ENCODE data around the gene CCAR1.
A peak's percentile ranks its signal among the peaks of the same experiment; 100 is the strongest.
"Not testable (repeated sequence)": the region's sequence is repeated elsewhere in the genome, so short reads cannot be mapped to it uniquely, and the experiment has no call there.

Gene CCAR1

DNA sequence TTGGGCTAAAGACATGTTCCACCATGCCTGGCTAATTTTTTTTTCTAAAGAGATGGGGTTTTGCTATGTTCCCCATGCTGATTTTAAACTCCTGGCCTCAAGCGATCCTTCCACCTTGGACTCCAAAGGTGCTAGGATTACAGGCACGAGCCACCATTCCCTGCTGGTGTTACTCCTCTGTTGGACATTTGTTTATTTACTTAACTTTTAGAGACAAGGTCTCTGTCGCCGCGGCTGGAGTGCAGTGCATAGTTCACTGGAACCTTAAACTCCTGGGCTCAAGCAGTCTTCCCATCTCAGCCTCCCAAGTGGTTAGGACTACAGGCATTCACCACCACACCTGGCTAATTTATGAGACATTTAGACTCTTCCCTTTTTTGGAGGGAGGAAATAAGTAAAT lies 38.9 kb downstream of the CCAR1 start:
- no peak for DNase-seq (ENCODE audit: low spot score)

DNA sequence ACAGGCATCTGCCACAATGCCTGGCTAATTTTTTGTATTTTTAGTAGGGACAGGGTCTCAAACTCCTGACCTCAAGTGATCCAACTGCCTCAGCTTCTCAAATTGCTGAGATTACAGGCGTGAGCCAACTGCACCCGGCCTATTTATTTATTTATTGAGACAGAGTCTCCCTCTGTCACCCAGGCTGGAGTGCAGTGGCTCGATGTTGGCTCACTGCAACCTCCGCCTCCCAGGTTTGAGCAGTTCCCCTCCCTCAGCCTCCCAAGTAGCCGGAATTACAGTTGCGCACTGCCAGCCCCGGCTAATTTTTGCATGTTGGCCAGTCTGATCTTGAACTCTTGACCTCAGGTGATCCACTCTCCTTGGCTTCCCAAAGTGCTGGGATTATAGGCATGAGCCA lies 46.4 kb downstream of the CCAR1 start:
- not testable (repeated sequence) for DNase-seq (ENCODE audit: low spot score)

DNA sequence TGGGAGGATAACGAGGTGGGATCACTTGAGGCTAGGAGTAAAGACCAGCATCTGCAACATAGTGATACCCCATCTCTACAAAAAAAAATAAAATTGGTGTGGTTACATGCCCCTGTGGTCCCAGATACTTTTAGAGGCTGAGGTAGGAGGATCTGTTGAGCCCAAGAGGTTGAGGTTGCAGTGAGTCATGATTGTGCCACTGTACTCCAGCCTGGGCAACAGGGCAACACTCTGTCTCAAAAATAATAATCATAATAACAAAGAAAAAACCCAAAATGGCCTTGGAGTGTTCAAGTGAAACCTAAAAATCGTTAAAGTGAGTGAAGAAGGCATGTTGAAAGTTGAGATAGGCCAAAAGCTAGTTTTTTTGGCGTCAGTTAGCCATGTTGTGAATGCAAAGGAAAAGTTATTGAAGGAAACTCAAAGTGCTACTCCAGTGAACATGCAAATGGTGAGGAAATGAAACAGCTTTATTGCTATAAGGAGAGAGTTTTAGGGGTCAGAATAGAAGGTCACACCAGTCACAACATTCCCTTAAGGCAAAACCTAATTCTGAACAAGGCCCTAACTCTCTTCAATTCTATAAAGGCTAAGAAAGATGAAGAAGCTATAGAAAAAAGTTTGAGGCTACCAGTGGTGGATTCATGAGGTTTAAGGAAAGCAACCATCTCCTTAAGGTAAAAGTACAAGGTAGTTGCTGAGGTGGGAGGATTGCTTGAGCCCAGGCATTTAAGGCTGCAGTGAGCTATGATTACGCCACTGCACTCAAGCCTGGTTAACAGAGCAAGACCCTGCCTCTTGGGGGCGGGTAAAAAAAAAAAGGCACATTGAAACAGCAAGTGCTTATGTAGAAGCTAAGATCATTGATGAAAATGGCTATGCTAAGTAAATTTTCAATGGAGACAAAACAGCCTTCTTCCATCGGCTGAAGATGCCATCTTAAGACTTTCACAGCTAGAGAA lies 60.9 kb downstream of the CCAR1 start:
- no peak for DNase-seq (ENCODE audit: low spot score)

DNA sequence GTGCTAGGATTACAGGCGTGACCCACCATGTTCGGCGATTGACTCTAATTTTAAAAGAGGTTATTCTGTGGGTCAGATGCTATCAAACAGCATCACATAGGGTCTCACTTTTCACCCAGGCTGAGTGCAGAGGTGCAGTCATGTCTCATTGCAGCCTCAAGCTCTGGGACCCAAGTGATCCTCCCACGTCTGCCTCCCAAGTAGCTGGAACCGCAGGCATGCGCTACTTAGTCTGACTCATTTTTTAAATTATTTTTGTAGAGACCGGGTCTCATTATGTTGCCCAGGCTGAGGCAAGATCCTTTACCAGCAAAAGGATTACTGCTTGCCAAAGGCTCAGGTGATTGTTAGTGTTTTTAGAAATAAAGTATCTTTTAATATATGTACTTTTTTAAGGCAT lies 63.4 kb downstream of the CCAR1 start:
- no peak for DNase-seq (ENCODE audit: low spot score)

DNA sequence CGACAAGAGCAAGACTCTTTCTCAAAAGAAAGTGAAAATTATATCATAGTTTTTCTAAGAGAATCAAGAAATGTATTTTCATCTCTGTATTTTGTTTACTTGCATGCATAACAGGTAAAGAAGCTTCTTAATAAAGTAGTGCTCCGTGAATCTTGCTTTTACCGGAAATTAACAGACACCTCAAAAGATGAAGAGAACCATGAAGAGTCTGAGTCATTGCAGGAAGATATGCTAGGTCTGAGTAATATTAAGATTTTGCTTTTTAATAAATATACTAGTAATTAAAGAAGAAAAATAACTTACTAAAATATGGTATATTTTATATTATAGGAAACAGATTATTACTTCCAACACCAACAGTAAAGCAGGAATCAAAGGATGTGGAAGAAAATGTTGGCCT lies 66.8 kb downstream of the CCAR1 start:
- DNase-seq (ENCODE audit: low spot score): peak; percentile 51

DNA sequence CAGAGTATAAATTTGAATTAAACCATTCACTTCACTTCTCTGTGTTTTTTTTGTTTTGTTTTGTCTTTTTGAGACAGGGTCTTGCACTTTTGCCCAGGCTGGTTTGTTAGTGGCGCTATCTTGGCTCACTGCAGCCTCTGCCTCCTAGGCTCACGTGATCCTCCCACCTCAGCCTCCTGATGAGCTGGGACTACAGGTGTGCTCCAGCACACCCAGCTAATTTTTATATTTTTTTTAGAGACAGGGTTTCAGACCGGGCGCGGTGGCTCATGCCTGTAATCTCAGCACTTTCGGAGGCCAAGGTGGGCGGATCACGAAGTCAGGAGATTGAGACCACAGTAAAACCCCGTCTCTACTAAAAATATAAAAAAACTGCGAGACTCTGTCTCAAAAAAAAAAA lies 69.4 kb downstream of the CCAR1 start:
- no peak for DNase-seq (ENCODE audit: low spot score)

DNA sequence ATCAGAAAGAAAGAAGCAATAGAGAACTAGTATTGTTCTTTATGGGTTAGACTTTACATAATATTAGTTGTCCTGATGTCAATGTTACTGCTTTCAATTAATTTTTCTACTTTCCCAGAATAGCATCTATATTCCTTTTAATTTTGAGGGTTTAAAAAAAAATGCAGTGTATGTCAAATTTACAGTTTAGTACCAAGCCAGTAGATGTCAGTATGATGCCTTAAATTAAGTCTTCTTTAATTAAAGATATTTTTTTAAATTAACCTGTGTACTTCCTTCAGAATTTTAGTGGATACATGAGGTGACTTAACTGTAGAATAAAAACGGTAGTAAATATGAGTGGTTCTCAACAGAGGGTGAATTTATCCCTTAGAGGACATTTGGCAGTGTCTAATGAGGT lies 71.1 kb downstream of the CCAR1 start:
- no peak for DNase-seq (ENCODE audit: low spot score)

DNA sequence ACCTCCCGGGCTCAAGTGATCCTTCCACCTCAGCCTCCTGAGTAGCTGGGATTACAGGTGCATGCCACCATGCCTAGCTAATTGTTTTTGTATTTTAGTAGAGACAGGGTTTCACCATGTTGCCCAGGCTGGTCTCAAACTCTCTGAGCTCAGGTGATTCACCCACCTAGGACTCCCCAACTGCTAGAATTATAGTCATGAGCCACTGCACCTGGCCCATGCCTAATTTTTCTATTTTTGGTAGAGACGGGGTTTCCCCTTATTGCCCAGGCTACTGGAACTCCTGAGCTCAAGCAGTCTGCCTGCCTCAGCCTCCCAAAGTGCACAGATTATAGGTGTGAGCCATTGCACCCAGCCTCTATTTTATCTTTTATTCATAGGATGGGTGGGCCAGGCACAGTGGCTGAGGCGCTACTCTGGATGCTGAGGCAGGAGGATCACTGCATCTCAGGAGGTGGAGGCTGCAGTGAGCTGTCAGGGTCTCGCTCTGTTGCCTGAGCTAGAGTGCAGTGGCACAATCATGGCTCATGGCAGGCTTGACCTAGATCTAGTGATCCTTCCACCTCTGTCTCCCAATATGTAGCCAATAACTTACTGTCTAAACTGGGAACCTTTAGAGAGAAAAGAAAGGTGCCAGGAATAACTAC lies 75.0 kb downstream of the CCAR1 start:
- DNase-seq (ENCODE audit: low spot score): no peak

DNA sequence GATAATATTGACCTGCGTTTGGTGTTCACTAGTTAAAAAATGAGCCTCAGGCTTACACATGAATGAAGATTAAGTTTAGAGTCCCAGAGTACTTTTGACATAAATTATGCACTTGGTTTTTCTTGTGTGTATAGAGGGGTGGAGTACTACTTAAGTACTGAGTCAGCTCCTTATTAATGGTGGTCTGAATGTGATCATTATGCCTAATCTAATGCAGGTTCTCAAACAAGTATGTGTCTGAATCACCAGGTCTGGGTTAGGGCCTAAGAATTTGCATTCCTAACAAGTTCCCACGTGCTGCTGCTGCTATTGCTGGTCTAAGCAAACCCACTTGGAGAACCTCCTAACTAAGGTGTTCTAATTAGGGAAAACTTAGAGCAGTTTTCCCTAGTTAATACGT lies 75.6 kb downstream of the CCAR1 start:
- no peak for DNase-seq (ENCODE audit: low spot score)

DNA sequence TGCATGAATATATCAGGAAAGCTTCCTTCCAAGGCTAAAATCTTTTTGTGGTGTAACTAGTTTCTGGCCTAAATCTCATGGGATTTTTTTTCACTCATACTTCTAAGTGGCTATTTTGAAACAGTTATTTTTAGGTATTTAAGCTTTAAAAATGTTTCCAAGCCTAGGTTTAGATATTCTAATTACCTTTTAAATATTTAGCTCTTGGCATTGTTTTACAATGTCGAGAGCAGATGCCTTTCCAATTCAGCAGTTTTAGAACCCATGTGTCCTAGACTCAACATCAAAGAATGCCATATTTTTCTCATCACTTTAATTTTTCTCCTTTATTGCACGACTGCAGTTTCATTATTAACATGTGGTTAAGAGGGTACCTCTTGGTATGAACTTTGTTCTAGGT lies 79.2 kb downstream of the CCAR1 start:
- DNase-seq (ENCODE audit: low spot score): no peak

DNA sequence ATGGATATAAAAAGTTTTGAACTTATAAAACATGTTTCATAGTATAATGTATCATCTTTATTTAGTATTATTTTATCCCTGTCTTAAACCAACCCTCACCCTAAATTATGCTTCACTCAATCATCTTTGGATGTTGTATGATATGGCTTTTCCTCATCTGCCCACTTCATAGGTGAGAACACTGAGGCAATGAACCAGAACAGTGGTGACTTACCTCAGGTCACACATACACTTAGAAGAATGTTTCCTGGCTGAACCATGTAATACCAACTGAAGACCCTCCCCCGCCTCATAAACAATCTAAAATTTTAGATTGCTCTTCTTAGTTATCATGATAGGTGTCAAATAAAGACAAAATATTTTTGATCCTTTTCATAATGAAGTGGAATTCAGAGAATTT lies 83.7 kb downstream of the CCAR1 start:
- no peak for DNase-seq (ENCODE audit: low spot score)

DNA sequence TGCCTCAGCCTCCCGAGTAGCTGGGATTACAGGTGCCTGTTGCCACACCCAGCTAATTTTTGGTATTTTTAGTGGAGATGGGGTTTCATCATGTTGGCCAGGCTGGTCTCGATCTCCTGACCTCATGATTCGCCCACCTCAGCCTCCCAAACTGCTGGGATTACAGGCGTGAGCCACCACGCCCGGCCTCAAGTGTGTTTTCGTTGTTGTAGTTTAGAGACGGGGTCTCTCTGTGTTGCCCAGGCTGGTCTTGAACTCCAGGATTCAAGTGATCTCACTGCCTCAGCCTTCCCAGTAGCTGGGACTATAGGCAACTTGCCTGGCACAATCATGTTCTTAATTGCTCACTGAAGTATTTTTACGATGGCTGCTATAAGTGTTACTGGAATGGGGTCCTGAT lies 89.8 kb downstream of the CCAR1 start:
- DNase-seq (ENCODE audit: low spot score): not testable (repeated sequence)

DNA sequence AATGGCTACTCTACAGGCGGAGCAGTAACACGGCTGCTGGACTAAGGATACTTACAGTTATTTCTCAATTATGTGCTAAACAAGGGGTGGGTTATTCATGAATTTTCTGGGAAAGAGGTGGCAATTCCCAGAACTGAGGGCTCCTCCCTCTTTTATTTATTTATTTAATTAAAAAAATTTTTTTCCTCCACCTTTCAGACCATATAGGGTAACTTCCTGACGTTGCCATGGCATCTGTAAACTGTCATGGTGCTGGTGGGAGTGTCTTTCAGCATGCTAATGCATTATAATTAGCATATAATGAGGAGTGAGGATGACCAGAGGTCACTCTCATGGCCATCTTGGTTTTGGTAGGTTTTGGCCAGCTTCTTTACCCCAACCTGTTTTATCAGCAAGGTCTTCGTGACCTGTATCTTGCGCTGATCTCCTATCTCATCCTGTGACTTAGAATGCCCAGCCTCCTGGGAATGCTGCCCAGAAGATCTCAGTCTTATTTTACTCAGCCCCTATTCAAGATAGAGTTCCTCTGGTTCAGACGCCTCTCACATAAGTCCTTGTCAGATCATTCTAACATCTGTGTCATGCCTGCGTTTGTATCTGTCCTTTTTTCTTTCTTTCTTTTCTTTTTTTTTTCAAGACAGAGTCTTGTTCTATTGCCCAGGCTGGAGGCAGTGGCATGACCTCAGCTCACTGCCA lies 90.4 kb downstream of the CCAR1 start:
- no peak for DNase-seq (ENCODE audit: low spot score)

DNA sequence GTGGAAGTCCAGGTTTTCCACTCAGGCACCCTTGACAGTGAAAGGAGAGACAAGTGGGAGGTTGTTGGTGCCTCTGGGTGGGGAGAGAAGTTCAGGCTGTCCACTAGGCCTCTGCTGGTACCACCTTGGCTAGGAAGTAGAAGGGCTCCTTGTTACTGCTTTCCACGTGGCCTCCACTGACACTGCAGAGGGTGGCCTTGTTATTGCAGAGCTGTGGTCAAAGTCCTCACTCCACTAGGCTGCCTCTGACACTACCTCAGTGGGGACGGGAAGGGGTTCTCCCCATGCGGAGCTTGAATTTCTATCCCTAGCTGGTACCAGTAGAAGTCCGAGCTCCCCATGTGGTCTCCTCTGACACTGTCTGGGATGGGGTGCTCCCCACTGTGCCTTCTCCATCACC lies 91.4 kb downstream of the CCAR1 start:
- DNase-seq (ENCODE audit: low spot score): no peak

DNA sequence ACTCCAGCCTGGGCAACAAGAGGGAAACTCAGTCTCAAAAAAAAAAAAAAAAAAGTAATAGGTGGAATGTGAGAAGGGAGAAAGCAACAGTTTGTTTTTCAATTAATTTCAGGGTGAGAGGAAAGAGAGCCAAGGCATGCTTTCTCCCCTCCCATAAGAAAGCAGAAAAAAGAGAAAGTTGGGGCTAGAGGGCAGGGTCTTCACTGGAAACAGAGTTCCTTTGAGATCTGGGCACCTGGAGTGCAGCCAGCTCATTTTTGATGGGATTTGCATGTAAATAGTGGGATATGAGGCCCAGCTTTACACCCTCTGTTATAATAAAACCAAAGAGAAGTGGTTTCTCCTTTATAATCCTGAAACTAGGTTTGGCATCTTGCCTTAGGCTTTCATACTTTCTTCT lies 92.5 kb downstream of the CCAR1 start:
- DNase-seq (ENCODE audit: low spot score): no peak

DNA sequence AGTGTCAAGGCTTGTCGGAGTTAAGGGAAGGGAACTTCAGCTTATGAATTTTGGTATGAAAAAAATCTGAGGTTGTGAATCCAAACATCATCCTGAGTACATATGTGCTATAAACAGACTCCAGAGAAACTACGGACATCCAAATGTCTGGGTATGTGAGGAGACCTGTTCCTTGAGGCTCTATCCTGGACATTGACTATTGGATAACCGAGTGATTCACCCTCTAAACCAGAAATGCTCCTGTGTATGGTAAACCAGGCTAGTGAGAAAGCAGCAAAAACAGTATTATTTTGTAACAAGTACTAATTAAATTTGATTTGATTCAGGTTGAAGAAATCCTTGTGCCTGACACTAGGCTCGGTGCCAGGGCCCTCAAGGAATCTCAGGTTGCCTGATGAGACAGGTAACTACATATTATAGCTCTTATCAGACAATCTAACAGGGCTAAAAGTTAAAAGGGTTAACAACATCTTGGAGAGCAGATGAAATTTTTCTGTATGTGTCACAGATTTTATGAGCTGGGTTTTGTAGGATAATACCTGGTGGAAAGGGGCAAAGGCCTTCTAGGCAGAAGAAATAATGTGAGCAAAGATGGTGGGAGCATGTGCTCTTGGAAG lies 95.9 kb downstream of the CCAR1 start:
- DNase-seq (ENCODE audit: low spot score): no peak

DNA sequence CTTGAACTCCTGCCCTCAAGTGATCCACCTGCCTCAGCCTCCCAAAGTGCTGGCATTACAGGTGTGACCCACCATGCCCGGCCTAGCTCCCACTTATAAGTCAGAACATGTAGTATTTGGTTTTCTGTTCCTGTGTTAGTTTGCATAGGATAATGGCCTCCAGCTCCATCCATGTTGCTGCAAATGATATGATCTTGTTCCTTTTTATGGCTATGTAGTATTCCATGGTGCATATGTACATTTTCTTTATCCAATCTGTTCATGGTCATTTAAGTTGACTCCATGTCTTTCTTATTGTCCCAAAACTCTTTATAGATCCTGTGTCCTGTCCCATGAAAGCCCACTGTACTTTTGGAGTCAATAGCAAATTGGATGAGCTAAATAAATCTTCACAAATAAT lies 99.3 kb downstream of the CCAR1 start:
- not testable (repeated sequence) for DNase-seq (ENCODE audit: low spot score)

DNA sequence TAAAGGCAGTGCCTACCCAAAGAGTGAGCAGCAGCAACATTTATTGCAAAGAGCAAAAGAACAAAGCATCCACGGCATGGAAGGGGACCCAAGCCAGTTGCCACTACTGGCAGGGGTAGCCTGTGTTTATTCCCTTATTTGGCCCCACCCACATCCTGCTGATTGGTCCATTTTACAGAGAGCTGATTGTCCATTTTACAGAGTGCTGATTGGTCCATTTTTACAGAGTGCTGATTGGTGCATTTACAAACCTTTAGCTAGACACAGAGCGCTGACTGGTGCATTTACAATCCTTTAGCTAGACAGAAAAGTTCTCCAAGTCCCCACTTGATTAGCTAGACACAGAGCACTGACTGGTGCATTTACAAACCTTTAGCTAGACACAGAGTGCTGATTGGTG lies 101.6 kb downstream of the CCAR1 start:
- DNase-seq (ENCODE audit: low spot score): not testable (repeated sequence)

DNA sequence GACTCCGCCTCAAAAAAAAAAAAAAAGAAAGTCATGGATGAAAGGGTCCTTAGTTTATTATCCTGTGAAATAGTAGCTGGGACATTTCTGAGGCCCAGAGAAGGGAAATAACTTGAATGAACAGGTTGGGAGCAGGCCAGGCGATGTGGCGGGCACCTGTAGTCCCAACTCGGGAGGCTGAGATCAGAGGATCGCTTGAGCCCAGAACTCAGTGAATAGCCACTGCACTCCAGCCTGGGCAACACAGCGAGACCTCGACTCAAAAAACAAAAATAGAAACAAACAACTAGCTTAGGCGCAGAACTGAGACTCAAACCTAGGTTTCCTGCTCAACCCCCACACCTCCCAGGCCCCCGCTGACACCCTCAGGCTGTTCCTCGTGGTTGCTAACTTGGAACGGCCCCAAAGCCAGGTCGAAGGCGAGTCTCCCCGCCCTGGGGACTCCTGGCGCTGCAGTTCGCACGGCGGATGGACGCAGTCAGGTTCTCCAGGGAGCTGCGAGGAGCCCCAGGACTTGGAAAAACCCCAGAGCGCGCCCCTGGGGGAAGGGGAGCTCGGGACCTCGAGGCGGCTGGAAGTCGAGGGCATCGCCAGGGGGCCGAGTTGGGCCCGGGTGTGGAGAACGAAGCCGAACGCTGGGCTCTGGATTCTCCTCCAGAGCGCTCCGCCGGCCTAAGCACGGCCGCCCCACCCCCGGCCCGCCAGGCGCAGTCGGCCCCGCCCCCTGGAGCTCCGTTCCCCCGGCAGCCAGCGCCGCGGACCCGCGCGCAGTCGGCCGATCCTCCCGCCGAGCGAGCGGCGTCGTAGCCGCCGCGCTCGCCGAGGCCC lies 105.9 kb downstream of the CCAR1 start, which contains the start of gene STOX1:
STOX1 (plus strand) TSS at position 768 of the 828 bp plus-strand sequence. CDS start 93 bp downstream, outside the sequence.
- DNase-seq (ENCODE audit: low spot score): peak; percentile 52

DNA sequence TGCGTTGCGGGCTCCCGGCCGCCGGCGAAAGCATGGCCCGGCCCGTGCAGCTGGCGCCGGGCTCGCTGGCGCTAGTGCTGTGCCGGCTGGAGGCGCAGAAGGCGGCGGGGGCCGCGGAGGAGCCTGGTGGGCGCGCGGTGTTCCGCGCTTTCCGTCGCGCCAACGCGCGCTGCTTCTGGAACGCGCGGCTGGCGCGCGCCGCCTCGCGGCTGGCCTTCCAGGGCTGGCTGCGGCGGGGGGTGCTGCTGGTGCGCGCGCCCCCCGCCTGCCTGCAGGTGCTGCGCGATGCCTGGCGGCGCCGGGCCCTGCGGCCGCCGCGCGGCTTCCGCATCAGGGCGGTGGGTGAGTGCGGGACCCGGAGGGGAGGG lies 106.5 kb downstream of the CCAR1 start:
- not testable (repeated sequence) for DNase-seq (ENCODE audit: low spot score)

DNA sequence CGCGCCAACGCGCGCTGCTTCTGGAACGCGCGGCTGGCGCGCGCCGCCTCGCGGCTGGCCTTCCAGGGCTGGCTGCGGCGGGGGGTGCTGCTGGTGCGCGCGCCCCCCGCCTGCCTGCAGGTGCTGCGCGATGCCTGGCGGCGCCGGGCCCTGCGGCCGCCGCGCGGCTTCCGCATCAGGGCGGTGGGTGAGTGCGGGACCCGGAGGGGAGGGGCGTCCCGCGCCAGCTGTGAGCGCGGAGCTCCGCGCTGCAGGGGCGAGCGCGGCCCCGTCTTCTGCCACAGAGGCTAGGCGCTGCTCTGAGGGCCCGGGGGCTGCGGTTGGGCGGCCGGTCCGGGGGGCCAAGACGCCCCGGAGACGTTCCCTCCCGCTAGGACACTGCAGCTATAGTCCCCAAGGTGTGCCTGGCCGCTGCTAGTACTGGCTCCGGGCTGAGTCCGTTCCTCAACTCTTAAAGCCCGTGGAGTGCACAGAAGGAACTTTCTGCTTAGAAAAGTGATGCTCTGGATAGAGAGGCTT lies 107.1 kb downstream of the CCAR1 start:
- not testable (repeated sequence) for DNase-seq (ENCODE audit: low spot score)
